ENCODE data around the gene ZNF575.

DNA sequence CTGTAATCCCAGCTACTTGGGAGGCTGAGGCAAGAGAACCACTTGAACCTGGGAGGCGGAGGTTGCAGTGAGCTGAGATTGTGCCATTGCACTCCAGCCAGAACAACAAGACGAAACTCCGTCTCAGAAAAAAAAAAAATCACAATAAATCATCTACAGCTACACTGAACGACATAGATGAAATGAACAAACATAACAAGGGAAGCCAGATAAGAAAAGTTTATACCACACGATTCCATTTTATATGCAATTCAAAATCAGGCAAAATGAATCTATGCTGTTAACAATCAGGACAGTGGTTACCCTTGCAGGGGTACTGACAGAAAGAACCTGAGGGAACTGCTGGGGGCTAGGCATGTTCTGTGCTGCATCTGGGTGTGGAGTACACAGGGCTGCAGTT is 36.7 kb downstream of the ZNF575 start:
- TF ChIP-seq, protein P1, sequence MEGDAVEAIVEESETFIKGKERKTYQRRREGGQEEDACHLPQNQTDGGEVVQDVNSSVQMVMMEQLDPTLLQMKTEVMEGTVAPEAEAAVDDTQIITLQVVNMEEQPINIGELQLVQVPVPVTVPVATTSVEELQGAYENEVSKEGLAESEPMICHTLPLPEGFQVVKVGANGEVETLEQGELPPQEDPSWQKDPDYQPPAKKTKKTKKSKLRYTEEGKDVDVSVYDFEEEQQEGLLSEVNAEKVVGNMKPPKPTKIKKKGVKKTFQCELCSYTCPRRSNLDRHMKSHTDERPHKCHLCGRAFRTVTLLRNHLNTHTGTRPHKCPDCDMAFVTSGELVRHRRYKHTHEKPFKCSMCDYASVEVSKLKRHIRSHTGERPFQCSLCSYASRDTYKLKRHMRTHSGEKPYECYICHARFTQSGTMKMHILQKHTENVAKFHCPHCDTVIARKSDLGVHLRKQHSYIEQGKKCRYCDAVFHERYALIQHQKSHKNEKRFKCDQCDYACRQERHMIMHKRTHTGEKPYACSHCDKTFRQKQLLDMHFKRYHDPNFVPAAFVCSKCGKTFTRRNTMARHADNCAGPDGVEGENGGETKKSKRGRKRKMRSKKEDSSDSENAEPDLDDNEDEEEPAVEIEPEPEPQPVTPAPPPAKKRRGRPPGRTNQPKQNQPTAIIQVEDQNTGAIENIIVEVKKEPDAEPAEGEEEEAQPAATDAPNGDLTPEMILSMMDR (IDR thresholded peaks at IDR 0.05), result no peak
- TF ChIP-seq POLR2A (IDR thresholded peaks at IDR 0.05), result no peak
